Fibroblast of villous mesenchyme (primary cell): Measurements from ENCODE around the gene ASMT. TPM values are rescaled to one million over a fixed set of nuclear protein-coding genes. Genes with fewer than 3 reads are reported as not detected.
"Not testable (repeated sequence)": the region's sequence is repeated elsewhere in the genome, so short reads cannot be mapped to it uniquely, and the experiment has no call there.

Experiments used
- DNase-seq: peaks from one replicate; pipeline ENCODE4 v3.0.0-alpha.2; 2010; ENCODE audit warnings: low read depth
- H3K4me3 ChIP-seq: 2 replicates; pipeline ENCODE4 v1.5.1; 2011; ENCODE audit warnings: low read depth, mild to moderate bottlenecking, low read length
- total RNA-seq: library from RNA; depleted of rRNA; stranded (reverse); fragments of >200 nt; gene quantifications from 2 replicates; pipeline ENCODE4 v1.2.3, GENCODE V29; 2012
- TF ChIP-seq, protein P1 (sequence below): IDR thresholded peaks from 2 replicates; pipeline ENCODE4 v1.5.1; 2012; ENCODE audit warnings: low read depth, mild to moderate bottlenecking, low read length; ENCODE audit not compliant: insufficient read depth

Gene ASMT
- total RNA-seq, 1 donor, result not detected

DNA sequence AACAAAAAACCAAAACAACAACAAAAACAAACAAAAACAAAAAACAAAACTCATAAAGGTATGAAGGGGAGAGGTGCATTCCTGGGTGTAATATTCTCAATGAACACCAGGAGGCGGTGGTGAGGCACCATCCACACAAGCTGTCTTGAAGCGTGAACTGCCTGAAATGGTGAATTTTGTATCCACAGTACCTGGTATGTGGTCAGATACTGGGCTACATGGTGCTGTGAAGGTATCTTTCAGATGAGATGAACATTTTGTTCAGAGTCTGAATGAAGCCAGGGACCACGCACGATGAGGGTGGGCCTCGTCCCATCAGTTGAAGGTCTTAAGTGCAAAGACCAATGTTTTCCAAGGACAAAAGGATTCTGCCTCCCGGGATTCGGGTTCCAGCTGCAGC lies 58.5 kb downstream of the ASMT start:
- H3K4me3 ChIP-seq, result no peak overlapping the region
- DNase-seq, result peak; percentile 8
- TF ChIP-seq, protein P1, sequence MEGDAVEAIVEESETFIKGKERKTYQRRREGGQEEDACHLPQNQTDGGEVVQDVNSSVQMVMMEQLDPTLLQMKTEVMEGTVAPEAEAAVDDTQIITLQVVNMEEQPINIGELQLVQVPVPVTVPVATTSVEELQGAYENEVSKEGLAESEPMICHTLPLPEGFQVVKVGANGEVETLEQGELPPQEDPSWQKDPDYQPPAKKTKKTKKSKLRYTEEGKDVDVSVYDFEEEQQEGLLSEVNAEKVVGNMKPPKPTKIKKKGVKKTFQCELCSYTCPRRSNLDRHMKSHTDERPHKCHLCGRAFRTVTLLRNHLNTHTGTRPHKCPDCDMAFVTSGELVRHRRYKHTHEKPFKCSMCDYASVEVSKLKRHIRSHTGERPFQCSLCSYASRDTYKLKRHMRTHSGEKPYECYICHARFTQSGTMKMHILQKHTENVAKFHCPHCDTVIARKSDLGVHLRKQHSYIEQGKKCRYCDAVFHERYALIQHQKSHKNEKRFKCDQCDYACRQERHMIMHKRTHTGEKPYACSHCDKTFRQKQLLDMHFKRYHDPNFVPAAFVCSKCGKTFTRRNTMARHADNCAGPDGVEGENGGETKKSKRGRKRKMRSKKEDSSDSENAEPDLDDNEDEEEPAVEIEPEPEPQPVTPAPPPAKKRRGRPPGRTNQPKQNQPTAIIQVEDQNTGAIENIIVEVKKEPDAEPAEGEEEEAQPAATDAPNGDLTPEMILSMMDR, result peak; percentile 51

DNA sequence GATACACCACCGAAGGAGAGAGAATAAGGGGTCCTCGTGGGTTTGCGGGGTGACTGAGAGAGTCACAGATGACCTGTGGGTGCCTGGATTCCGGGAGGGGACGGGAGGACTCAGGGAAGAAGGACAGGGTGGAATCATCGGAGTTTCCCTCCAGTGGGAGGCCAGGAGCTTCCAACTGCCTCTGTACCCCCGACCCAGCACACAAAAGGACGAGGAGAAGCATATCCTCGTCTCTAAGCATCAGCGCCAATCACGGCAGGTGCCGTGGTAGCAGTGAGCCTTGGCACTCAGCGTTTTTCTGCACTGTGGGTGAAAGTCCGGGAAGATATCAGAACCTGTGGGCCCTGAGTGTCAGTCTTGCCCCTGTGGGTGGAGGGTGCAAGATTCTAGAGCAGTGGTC lies 62.0 kb downstream of the ASMT start:
- no peak for DNase-seq
- H3K4me3 ChIP-seq, result no peak overlapping the region
- TF ChIP-seq, protein P1, result no peak

DNA sequence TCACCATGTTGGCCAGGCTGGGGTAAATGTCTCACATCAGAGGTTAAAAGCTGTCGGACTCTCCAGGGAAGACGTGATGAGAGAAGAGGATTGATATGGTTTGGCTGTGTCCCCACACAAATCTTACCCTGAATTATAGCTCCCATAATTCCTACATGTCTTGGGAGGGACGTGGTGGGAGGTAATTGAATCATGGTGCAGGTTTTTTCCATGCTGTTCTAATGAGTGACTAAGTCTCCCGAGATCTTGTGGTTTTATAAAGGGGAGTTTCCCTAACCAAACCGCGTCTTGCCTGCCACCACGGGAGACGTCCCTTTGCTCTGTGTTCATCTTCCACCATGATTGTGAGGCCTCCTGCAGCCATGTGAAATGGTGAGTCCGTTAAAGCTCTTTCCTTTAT lies 64.4 kb downstream of the ASMT start:
- TF ChIP-seq, protein P1, result no peak
- no peak for DNase-seq
- no peak overlapping the region for H3K4me3 ChIP-seq

DNA sequence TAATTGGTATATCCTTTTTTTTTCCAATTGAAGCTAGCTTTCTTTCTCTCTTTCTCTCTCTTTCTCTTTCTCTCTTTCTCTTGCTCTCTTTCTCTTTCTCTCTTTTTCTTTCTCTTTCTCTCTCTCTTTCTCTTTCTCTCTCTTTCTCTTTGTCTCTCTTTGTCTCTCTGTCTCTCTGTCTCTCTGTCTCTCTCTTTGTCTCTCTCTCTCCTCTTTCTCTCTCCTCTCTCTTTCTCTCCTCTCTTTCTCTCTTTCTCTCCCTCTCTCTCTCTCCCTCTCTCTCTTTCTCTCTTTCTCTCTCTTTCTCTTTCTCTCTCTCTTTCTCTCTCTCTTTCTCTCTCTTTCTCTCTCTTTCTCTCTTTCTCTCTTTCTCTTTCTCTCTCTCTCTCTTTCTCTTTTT lies 66.6 kb downstream of the ASMT start:
- DNase-seq, result no peak
- H3K4me3 ChIP-seq, result no peak overlapping the region
- TF ChIP-seq, protein P1, result no peak

DNA sequence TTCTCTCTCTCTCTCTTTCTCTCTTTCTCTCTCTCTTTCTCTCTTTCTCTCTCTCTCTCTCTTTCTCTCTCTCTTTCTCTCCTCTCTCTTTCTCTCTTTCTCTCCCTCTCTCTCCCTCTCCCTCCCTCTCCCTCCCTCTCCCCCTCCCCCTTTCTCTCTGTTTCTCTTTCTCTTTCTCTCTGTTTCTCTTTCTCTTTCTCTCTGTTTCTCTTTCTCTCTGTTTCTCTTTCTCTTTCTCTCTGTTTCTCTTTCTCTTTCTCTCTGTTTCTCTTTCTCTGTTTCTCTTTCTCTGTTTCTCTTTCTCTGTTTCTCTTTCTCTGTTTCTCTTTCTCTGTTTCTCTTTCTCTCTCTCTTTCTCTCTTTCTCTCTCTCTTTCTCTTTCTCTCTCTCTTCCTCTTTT lies 67.0 kb downstream of the ASMT start:
- DNase-seq, H3K4me3 ChIP-seq: not testable (repeated sequence)

DNA sequence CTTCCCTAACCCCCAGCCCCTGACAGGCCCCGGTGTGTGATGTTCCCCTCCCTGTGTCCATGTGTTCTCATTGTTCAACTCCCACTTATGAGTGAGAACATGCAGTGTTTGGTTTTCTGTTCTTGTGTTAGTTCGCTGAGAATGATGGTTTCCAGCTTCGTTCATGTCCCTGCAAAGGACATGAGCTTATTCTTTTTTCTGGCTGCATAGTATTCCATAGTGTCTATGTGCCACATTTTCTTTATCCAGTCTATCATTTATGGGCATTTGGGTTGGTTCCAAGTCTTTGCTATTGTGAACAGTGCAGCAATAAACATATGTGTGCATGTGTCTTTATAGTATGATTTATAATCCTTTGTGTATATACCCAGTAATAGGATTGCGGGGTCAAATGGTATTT lies 67.6 kb downstream of the ASMT start:
- not testable (repeated sequence) for DNase-seq, H3K4me3 ChIP-seq

DNA sequence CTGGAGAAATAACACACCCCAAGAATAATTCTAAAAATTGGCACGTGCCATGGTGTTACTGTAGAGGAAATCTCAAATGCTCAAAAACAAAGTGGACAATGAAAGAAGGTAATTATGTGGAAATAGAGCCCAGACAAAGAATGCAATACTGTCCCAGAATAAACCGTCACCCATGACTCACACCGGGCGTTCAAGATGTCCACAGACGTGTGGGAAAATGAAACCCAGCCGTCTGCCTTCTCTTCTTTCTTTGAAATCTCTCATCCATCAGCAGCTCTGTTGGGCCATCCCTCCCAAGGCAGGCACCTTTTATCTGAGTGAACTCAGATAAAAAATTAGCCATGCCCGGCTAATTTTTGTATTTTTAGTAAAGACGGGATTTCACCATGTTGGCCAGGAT lies 70.0 kb downstream of the ASMT start:
- not testable (repeated sequence) for H3K4me3 ChIP-seq, DNase-seq

DNA sequence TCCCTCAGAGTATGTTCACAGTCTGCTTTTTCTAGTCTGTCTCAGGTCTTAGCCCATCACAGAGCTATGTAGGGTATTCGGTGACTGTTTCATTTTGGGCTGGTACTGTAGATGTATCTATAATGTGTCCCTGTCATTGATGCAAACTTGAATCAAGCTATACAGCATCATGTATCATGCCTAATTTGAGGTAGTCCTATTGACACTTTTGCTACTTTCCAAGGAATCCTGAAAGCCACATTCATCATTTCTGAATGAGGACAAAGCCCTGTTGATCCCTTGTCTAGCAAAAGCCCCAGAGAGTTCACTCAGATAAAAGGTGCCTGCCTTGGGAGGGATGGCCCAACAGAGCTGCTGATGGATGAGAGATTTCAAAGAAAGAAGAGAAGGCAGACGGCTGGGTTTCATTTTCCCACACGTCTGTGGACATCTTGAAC lies 70.6 kb downstream of the ASMT start:
- not testable (repeated sequence) for DNase-seq

DNA sequence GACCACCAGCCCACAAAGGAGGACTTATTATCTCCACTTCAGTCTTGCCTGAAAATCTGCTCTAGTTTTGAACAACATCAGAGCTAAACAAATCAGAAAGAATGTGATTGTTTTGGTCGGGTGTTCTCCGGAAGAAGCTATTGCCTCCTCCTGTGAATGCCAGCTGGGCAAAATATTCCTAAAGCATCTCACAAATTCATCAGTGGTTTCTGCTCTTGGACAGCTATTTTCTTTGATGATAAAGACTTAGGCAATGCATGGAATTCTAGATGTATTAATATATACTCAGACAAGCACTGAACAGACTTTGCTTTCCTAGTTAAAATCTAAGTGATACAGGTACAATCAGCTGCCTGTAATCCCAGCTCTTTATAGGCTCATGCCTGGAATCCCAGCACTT lies 71.8 kb downstream of the ASMT start:
- TF ChIP-seq, protein P1, result no peak
- DNase-seq, result no peak
- H3K4me3 ChIP-seq, result no peak overlapping the region

More for the DNA sequence above, 70.6 kb downstream of the ASMT start:
- not testable (repeated sequence) for H3K4me3 ChIP-seq

Other genes starting within 250 kb of the ASMT start
- 123 and 170 TPM in 2 replicates for gene SLC25A6, start 222.9 kb upstream of the ASMT start, total RNA-seq
- gene ASMTL, start 162.2 kb upstream of the ASMT start, total RNA-seq, result 16.4 and 23.2 TPM in 2 replicates
- not detected in 2 replicates for gene P2RY8, start 77.9 kb upstream of the ASMT start, total RNA-seq
- gene AKAP17A, start 23.5 kb upstream of the ASMT start, total RNA-seq, result 22.0 and 23.2 TPM in 2 replicates